Uterus (tissue), 2 donors: Measurements from ENCODE around the gene PSD4.

Experiments used
- POLR2A ChIP-seq, 2 donors: fragments of 450-650 bp; IDR thresholded peaks; one replicate each; pipeline ENCODE4 v1.6.1; 2016; ENCODE audit warnings: antibody characterized with exemption in 2 of 2, mild to moderate bottlenecking in 1 of 2, moderate library complexity in 1 of 2
- TF ChIP-seq, protein P1 (sequence below), 4 experiments: fragments of 200-600 bp in 2 of 4; fragments of 450-650 bp in 2 of 4; sonication (generic) in 2 of 4; IDR thresholded peaks; one replicate each; pipeline ENCODE4 v1.5.1; 2016 to 2019; ENCODE audit warnings: antibody characterized with exemption in 4 of 4, mild to moderate bottlenecking in 2 of 4, moderate library complexity in 1 of 4

DNA sequence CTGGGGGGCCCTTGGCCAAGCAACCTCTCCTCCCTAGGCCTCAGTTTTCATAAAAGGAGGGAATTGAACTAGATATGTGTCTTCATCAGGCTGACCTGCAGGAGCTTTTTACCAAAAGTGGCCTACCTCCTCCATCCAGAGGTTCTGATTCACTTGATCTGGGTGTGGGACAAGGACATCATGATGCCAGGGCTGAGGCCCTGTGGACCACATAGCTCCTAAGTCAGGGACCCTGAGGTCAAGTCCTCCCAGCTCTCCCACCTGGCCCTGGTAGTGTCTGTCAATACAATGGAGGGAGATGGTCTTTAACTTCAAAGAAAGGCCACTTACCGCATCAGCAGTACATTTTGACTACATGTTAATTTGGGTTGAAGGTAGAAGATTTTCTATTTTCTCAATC, 35.9 kb upstream of the PSD4 start:
- TF ChIP-seq, protein P1, sequence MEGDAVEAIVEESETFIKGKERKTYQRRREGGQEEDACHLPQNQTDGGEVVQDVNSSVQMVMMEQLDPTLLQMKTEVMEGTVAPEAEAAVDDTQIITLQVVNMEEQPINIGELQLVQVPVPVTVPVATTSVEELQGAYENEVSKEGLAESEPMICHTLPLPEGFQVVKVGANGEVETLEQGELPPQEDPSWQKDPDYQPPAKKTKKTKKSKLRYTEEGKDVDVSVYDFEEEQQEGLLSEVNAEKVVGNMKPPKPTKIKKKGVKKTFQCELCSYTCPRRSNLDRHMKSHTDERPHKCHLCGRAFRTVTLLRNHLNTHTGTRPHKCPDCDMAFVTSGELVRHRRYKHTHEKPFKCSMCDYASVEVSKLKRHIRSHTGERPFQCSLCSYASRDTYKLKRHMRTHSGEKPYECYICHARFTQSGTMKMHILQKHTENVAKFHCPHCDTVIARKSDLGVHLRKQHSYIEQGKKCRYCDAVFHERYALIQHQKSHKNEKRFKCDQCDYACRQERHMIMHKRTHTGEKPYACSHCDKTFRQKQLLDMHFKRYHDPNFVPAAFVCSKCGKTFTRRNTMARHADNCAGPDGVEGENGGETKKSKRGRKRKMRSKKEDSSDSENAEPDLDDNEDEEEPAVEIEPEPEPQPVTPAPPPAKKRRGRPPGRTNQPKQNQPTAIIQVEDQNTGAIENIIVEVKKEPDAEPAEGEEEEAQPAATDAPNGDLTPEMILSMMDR (IDR thresholded peaks at IDR 0.05), result no peak
- no peak for TF ChIP-seq POLR2A (IDR thresholded peaks at IDR 0.05)
